CD8-positive, alpha-beta memory T cell (primary cell): Measurements from ENCODE around the gene CPOX. TPM values are rescaled to one million over a fixed set of nuclear protein-coding genes. Genes with fewer than 3 reads are reported as not detected.

ENCODE experiments used
- polyA plus RNA-seq: library from polyadenylated mRNA; unstranded; fragments of 300-500 nt; fragmentation: Illumina TruSeq; gene quantifications from one replicate; pipeline ENCODE4 v1.2.3, GENCODE V29; 2021
- total RNA-seq, 2 experiments: library from RNA; stranded (reverse); gene quantifications; one replicate each; pipeline ENCODE4 v1.2.3, GENCODE V29; 2021

CPOX gene
- total and polyA plus RNA-seq, 3 experiments from 2014 or later, result 6.4 to 79.9 (median 76.3) TPM

Other genes starting within 250 kb of the CPOX start
- not detected for gene OR5K4, start 239.8 kb downstream of the CPOX start, total RNA-seq
- gene OR5K4, start 239.8 kb downstream of the CPOX start, polyA plus RNA-seq, result not detected
- gene OR5K3, start 202.9 kb downstream of the CPOX start, total RNA-seq, result not detected
- not detected for gene OR5K3, start 202.9 kb downstream of the CPOX start, polyA plus RNA-seq
- gene OR5K1, start 130.4 kb downstream of the CPOX start, total RNA-seq, result not detected
- gene OR5K1, start 130.4 kb downstream of the CPOX start, polyA plus RNA-seq, result not detected
- gene OR5K2, start 95.9 kb downstream of the CPOX start, total RNA-seq, result not detected
- not detected for gene OR5K2, start 95.9 kb downstream of the CPOX start, polyA plus RNA-seq
- gene CLDND1, start 70.7 kb downstream of the CPOX start, total RNA-seq, result 100 to 1,000 TPM; 299 to 315 TPM
- gene CLDND1, start 70.7 kb downstream of the CPOX start, polyA plus RNA-seq, result 210 TPM
- 10 to 100 TPM; 15.6 to 17.0 TPM for gene GPR15, start 61.6 kb downstream of the CPOX start, total RNA-seq
- 7.7 TPM for gene GPR15, start 61.6 kb downstream of the CPOX start, polyA plus RNA-seq
- under 1 TPM; 0.20 to 0.31 TPM for gene ST3GAL6, start 169.7 kb upstream of the CPOX start, total RNA-seq
- not detected for gene ST3GAL6, start 169.7 kb upstream of the CPOX start, polyA plus RNA-seq